HG03045 (cell line): ENCODE results near the gene HPN.
"Not testable (repeated sequence)": the region's sequence is repeated elsewhere in the genome, so short reads cannot be mapped to it uniquely, and the experiment has no call there.

Source experiments
- ATAC-seq: cut with Tn5 transposase; IDR thresholded peaks from one replicate; pipeline ENCODE4 v1.9.1; 2021; ENCODE audit warnings: mild to moderate bottlenecking, moderate library complexity; ENCODE audit not compliant: unreplicated experiment

The HPN gene

GRCh38 chr19:35100588-35101533, 59.3 kb downstream of the HPN start:
- ATAC-seq: no peak

GRCh38 chr19:35101949-35102348, 60.4 kb downstream of the HPN start:
- not testable (repeated sequence) for ATAC-seq

- not testable (repeated sequence) for ATAC-seq
Measured at GRCh38 chr19:35103614-35104013, 62.1 kb downstream of the HPN start.

- no peak for ATAC-seq
Measured at GRCh38 chr19:35104361-35104760, 62.8 kb downstream of the HPN start.

- ATAC-seq: no peak
Measured at GRCh38 chr19:35105047-35105410, 63.5 kb downstream of the HPN start.

- ATAC-seq: no peak
Measured at GRCh38 chr19:35105411-35106290, 64.1 kb downstream of the HPN start.

- ATAC-seq: no peak
Measured at GRCh38 chr19:35106291-35106583, 64.7 kb downstream of the HPN start.

GRCh38 chr19:35106898-35107541, 65.5 kb downstream of the HPN start:
- no peak for ATAC-seq

GRCh38 chr19:35107545-35107944, 66.0 kb downstream of the HPN start:
- no peak for ATAC-seq

GRCh38 chr19:35108730-35109129, 67.2 kb downstream of the HPN start:
- ATAC-seq: no peak

- no peak for ATAC-seq
Measured at GRCh38 chr19:35109395-35110112, 68.0 kb downstream of the HPN start.

GRCh38 chr19:35110974-35111373, 69.5 kb downstream of the HPN start:
- no peak for ATAC-seq

- no peak for ATAC-seq
Measured at GRCh38 chr19:35112995-35113688, 71.6 kb downstream of the HPN start.

GRCh38 chr19:35114353-35115176, 73.0 kb downstream of the HPN start:
- ATAC-seq: no peak

- no peak for ATAC-seq
Measured at GRCh38 chr19:35115177-35115951, 73.8 kb downstream of the HPN start, which contains the start of gene FXYD3. FXYD3 (plus strand) TSS chr19:35115823; CDS start chr19:35119377, 3,554 bp downstream.
